ENCODE results near the gene SCAF1.

DNA sequence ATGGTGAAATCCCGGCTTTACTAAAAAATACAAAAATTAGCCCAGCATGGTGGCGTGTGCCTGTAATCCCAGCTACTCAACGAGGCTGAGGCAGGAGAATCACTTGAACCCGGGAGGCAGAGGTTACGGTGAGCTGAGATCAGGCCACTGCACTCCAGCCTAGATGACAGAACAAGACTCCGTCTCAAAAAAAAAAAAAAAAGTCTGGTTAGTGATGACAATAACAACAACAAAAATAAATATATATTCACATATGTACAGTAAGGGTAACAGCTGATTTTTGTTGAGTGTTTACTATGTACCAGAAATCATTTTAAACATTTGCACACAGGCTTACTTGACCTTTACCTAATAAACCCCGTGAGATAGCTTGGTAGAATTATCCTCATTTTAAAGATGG lies 25.1 kb upstream of the SCAF1 start:
- TF ChIP-seq, protein P1, sequence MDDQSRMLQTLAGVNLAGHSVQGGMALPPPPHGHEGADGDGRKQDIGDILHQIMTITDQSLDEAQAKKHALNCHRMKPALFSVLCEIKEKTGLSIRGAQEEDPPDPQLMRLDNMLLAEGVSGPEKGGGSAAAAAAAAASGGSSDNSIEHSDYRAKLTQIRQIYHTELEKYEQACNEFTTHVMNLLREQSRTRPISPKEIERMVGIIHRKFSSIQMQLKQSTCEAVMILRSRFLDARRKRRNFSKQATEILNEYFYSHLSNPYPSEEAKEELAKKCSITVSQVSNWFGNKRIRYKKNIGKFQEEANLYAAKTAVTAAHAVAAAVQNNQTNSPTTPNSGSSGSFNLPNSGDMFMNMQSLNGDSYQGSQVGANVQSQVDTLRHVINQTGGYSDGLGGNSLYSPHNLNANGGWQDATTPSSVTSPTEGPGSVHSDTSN (IDR thresholded peaks at IDR 0.05), result no peak
- TF ChIP-seq, protein P2, sequence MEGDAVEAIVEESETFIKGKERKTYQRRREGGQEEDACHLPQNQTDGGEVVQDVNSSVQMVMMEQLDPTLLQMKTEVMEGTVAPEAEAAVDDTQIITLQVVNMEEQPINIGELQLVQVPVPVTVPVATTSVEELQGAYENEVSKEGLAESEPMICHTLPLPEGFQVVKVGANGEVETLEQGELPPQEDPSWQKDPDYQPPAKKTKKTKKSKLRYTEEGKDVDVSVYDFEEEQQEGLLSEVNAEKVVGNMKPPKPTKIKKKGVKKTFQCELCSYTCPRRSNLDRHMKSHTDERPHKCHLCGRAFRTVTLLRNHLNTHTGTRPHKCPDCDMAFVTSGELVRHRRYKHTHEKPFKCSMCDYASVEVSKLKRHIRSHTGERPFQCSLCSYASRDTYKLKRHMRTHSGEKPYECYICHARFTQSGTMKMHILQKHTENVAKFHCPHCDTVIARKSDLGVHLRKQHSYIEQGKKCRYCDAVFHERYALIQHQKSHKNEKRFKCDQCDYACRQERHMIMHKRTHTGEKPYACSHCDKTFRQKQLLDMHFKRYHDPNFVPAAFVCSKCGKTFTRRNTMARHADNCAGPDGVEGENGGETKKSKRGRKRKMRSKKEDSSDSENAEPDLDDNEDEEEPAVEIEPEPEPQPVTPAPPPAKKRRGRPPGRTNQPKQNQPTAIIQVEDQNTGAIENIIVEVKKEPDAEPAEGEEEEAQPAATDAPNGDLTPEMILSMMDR (IDR thresholded peaks at IDR 0.05), result no peak
- TF ChIP-seq HEYL (CRISPR knock-in tag; IDR thresholded peaks at IDR 0.05) (no peak), HDAC2 (IDR thresholded peaks at IDR 0.05) (no peak), POLR2A (IDR thresholded peaks at IDR 0.05; ENCODE audit: low read length) (no peak), SMC3 (IDR thresholded peaks at IDR 0.05) (no peak), EP300 (IDR thresholded peaks at IDR 0.05) (no peak), CHD2 (IDR thresholded peaks at IDR 0.05; ENCODE audit: low read length, partially characterized antibody) (no peak), RAD21 (conservative IDR thresholded peaks at IDR 0.05 in 1 of 2, IDR thresholded peaks at IDR 0.05 in 1 of 2) (no peak), NR3C1 (IDR thresholded peaks at IDR 0.05) (no peak), PHF8 (IDR thresholded peaks at IDR 0.05; ENCODE audit: borderline replicate concordance, low read depth) (no peak)
- TF ChIP-seq, protein P3, sequence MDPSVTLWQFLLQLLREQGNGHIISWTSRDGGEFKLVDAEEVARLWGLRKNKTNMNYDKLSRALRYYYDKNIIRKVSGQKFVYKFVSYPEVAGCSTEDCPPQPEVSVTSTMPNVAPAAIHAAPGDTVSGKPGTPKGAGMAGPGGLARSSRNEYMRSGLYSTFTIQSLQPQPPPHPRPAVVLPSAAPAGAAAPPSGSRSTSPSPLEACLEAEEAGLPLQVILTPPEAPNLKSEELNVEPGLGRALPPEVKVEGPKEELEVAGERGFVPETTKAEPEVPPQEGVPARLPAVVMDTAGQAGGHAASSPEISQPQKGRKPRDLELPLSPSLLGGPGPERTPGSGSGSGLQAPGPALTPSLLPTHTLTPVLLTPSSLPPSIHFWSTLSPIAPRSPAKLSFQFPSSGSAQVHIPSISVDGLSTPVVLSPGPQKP (IDR thresholded peaks at IDR 0.05; ENCODE audit: low read depth, low read length), result no peak
